Glomerular endothelial cell (primary cell): ENCODE data around the gene IMMT. TPM values are rescaled to one million over a fixed set of nuclear protein-coding genes. Genes with fewer than 3 reads are reported as not detected.

ENCODE experiments used
- DNase-seq: peaks from one replicate; pipeline ENCODE4 v3.0.0-alpha.2; 2011; ENCODE audit warnings: low read depth, low spot score; ENCODE audit errors: extremely low read depth
- total RNA-seq: library from RNA; depleted of rRNA; stranded (reverse); fragments of >200 nt; gene quantifications from 2 replicates; pipeline ENCODE4 v1.2.3, GENCODE V29; 2015

Gene IMMT
- total RNA-seq, 1 donor from 2014 or later, result 85.3 TPM

DNA sequence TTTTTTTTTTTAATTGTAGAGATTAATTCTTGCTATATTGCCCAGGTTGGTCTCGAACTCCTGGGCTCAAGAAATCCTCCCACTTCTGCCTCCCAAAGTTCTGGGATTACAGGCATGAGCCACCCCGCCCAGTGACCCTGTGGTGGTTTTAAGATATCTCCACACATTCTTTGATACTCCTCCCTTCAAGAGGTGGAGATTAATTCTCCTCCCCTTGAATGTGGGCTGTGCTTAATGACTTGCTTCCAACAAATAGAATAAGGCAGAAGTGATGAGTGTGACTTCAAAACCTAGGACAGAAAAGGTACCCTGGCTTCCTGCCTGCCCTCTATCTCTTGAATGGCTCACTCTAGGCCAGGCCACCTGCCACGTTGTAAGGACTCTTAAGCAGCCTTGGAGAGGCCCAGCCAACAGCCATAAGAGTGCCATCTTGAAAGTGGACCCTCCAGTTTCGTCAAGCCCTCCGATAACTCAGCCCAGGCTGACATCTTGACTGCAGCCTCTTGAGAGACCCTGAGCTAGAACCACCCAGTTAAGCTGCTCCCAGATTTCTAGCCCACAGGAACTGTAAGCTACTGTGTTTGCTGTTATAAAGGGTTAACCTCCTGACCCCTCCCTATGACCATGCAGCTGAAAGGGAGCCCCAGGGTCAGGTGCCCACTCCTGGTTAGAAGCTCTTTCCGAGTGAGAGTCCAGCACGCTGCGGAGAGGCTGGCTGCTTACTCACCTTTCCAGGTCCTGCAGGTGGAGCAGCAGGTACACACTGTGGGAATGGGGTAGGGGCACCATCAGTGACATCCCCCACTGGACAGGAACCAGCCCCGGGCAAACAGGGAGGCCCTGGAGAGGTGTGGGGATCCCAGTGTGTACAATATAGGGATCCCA is 31.6 kb upstream of the IMMT start:
- no peak for DNase-seq

DNA sequence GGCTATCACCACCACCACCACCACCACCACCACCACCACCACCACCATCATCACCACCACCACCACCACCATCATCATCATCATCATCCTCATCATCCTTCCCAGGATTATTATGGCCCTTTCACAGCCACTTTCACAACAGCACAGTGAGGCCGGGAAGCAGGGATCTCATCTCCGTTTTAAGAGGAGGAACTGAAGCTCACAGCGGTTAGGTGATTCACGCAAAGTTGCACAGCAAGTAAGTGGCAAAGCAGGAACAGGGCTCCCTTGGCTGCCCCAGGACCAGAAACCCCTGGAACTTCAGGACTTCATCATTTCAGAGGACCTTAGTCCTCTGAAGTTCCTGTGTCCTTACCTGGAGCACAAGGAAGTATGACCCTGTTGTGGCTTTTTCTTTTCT is 30.8 kb upstream of the IMMT start:
- no peak for DNase-seq

DNA sequence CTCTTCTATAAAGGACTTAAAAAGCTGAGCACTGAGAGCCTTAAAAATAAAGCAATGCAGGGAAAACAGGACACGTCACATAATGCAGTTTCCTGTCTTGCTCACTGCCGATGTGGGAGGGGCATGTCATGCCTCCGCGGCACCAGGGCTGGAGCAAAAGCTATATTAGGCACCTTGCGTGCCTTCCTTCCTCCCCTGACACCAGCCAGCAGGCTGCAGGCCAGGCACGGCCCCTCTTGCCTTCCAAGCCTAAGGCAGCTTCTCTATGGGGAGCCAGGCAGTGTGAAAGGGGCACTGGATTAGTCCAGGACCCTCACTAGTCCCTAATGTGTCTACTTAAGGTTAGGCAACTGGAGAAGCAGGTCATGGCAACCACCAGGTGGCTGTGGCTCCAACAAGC is 30.3 kb upstream of the IMMT start:
- DNase-seq, result peak; percentile 29

DNA sequence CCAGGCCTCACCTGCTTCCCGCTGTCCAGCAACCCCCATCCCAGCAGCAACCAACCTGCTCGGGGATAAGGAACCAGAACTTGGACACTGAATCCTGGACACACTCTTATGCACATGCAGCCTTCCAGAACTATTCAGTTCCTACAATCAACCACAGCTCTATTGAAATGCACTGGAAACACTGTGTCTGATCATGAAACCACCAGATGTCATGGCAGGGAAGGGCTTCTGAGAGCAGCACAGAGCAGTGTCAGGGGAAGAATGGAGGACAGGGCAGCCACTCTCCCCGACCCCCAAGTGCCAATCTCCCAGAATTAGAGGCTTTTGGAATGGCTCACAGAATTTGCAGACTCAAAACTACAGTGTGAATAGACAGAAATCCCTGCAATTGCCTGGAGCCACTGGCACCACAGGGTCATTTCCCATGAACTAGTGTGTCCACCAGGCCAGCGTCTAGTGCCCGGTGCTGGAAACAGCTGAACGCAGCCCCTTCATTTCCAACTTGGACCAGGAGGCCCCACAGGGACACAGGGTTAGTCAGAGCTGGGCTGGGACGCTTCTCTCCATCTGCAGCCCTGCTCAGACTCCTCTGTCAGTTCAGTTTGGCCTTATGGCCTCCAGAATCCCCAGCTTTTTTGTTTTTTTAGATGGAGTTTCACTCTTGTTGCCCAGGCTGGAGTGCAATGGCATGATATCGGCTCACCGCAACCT is 29.5 kb upstream of the IMMT start:
- no peak for DNase-seq

DNA sequence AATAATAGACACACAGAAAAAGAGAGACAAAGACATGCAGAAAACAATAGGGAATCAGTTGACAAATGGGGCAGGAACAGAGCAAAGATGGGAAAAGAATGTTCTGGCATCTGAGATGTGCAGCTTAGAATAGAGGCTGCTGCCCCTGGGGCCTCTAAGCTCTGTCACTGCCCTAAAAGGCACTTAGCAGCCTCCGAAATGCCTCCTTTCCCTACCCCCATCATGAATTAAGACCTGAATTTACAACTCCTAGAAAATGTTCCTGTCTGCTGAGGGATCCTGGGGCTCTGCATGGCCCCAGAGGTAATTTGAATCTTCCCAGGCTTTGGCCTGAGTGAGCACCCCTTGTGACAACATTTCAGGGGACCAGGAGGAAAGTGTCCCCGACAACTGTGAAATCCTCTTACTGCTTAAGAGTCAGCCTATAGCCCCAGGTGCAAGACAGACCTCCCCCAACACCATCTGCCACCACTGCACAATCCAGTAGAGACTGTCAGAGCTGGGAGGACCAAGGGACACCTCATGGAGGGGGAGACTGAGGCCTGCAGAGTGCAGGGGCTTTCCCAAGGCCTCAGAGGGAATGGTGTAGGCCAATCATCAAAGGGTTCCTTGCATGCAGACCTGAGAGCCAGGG is 28.8 kb upstream of the IMMT start:
- DNase-seq, result no peak

DNA sequence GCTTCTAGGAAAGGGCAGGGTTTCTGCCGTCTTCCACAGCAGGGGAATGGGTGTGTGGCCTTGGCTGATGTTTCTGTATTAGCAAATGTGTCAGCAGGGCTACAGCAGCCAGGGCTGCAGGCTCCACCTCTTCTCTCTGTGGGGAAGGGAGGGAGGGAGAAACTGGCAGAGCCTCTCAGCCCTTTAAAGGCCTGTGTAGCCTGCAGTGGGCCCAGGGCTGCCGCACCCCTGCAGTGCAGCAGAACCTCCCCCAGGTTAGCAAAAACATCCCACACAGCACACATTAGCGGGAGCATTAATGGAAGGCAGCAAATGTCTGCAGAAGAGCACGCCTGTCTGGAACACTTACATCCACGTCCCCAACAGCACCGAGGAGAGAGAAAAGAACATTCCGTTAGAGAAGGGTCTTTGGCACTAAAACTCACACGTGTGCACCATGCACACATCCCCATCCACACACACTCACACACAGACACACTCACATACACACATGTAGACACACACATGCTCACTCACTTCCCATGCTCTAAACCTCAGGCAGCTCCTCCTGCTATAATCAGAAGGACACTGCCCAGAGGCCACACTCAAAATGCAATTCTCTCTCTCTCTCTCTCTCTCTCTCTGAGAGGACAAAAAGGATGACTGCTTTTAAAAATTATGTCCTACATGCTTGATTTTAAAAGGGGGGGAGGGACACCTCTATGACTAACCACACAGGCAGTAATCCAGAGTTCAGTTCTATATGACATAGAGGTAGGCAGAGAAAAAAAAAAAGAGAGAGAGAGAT is 28.1 kb upstream of the IMMT start:
- no peak for DNase-seq

DNA sequence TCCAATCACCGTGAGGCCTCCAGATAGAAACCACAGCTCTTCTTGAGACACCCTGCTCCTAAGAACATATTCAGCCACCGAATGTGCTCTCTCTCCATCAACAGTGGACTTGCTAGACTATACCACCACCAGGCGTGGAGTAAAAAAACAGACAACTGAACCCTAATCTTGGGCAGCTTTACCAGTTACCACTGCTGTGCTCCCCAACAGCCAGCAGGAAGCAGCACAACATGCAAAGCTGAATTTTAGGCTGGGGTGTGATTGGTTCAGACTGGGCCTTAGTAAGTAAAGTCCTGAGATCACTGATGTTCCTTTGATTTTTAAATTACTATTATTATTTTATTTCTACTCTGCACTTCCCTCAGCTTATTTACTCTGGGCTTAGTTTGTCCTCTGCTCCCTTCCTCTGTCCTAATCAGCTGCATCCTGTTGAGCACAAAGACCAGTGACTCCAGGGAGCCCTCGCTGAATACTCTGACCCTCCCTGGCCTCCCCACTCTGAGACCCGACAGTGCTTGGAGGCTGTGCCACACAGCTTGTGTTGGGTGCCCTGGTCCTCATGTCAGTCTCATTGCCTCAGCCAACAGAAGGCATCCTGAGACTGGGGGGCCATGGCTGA is 25.9 kb upstream of the IMMT start:
- no peak for DNase-seq

DNA sequence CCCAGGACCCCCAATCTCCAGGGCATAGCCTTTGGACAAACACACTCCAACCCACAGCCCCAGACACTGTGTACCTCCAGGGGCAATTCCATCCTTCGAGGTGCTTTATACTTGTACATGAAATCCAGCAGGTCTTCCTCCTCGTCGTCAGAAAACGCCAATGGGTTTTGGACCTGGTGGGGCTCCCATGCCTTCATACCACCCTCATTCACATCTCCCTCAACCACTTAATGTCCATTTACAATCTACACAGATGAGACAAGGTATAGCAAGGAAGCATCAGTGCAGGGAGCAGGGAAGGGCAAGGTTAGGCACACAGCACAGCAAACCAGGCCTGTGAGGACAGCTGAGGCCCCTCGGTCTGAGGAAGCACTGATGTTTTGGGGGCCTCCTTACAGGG is 24.6 kb upstream of the IMMT start:
- no peak for DNase-seq

DNA sequence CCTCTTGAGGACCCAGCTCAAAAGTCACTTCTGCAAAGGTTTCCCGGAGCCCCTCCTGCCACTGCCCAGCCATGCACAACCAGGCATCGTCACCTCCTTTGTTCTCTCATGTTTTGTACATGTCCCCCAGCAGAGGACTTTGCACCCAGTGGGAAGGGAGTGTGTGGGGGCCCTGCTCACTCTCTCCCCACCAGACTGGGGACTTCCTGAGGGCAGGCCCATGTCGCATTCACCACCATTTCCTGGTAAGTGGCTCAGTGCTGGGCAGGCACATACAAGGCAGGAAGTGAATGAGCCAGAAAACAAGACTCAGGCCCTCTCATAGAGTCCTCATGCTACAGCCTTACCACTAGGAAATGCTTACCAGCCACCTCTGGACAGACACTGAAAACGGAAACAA is 22.9 kb upstream of the IMMT start:
- no peak for DNase-seq

DNA sequence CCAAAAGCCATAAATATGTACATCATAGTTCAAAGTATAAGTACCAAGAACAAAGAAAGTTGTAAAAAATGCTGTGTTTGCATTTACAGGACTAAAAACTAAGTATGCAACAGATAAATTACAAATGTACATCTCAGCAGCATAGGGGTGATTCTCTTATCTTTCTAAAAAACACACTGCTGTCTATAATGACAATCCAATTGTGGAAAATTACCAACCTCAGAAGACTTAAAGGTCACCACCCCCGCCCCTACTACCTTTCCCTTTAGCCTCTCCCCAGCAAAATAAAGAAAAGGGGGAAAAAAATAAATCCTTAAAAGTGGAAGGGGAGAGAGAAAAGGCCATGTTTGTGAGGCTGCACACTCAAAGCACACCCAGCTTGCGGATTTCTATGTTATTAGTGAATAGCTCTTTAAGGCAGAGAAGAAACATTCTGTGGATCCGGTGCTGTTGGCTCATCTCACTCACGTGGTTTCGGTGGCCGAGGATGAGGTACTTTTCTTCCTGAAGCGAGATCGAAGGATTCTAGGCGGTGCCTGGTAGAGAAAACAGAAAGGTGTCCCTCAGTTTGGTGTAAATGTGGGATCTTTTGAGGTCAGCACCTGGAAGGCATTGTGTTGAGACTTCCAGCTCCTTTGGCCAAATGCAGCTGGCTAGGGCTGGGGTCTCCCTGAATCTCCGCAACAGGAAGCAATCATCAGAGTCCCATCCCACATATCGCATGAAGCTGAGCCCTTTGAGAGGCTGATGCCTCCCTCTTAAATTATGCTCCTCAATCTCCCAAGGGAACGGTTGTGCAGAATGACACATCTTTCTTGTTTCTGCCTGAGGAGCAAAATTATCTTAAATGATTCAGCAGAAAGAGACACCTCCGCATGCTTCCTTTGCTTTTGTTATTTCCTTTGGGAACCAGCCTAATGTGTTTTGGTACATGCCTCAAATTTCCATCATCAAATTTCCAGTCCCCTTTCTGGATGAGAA is 21.6 kb upstream of the IMMT start:
- DNase-seq, result no peak

DNA sequence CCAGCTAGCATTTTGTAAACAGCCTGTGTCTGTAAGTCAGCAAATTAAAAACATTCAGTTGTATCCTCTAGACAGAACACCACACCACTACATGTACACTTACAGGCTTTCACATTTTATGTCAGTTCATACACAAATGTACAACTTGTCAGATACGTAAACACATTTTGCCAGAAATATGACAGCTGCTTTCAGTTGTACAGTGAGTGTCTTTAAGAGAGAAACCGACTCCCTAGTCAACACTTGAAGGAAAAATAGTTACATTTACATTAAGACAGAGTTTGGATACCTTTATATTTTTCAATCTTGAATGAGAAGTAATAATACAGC is 19.2 kb upstream of the IMMT start:
- no peak for DNase-seq

DNA sequence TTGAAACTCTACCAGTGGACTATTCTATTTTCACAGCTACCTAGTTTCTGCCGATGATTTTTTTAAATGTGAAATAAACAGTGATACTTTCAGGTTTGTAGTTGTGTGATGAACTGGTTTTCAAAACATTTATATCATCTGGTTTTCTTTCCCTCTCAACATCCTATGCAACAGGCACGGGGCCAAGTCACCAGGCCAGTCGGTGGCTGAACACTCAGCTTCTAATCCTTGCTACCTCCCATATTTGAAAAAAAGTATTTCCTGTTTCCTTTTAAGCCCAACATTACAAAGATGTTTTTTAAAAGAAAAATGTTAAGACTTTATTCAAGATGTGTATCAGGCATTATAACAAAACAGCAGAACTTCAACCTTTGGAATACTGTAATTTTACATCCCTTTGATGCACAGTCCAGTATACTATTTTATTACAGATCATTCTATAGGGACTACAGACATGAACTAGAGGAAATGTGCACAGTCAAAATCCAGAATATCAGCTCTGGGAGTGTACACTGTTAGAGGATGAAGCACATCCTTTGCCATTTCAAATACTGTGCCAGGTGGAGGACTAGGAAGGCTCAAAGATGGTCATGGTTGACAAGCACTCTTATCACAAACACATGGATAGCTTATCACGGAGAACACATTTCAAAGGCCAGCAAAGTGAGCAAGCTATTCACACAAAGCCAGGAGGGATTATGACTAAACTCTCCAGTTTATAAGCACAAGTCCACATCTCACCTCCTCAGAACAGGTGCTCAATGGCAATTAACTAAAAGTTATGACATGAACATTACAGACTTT is 18.6 kb upstream of the IMMT start:
- DNase-seq, result no peak

DNA sequence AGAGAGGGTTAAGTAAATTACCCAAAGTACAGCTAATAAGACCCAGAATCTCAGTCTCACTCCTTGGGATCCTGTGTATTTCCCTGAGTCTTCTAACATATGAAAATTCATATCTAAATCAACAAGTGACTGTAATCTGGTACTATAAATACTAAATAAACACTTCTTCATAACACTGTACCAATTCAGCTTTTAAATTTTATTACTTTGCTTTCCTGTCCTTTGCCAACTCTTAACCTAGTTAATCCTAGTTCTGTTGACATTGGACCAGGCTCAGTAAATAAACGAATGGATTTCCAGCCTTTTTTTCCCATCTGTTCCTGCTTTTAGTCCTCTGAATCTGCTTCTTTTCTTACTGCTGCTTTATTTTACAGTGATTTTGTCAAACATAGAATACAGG is 17.8 kb upstream of the IMMT start:
- DNase-seq, result no peak

DNA sequence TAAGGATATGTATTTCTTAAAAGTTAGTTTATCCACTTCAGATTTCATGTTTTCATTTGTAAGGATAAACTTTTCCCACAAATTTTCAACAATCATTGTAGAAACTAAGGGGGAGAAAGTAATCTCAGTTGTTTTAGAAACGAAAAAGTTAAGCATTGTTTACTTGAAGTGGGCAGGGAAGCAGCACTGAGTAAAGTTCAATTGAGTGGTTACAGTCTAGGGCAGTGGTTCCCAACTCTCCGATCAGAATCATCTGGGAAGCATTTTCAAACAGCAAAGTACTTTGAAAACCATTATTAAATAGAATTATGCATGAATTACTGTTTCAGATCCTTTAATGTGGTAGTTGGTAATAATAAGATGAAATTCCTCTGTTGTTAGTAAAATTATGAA is 16.5 kb upstream of the IMMT start:
- DNase-seq, result no peak

DNA sequence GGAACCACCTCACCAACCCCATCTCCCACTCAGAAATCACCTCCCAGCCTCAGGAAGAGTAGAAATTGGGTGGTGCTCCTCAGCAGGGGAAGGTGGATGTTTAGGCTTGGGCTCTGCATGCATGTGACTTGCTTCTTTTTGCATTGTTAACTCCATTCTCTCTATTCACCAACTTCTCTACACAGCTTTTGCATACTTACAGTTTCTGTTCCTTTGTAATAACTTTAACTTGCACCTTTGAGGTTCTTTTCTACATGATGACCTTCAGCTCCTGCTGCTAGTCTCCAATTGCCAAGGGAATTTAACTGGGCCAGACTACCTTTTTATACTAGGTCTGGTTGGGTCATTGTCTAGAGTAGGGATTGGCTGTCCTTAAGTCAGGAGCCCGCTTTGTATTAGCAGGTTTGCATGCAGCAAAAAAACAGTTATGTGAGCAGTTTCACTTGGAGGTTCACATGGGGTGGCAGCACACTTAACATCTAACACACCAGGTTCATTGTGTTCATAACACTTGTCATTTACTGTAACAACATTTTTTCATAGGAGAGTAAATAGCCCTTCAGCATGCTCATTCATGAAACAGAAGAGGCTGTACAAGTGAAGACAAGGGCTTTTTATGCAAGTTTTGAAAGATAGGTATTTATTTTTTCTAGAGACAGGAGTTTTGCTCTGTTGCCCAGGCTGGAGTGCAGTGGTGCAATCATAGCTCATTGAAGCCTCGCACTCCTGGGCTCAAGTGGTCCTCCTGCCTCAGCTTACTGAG is 16.0 kb upstream of the IMMT start:
- no peak for DNase-seq

DNA sequence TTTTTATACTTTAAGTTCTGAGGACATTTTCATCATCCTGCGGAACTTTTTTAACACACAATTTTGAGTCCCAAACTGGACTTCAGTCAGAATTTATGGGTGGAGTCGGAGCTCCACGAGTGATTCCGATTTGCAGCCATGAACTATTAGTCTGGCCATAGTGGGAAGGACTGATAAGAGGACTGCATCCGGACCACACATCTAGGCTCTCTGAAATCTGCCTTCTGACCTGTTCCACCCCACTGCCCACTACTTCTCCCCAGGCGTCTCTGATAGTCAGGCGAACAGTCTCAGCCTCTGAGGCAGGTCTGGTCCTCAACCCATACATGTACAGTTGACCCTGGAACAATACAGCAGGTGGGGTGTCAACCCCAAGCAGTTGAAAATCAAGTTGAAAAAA is 9.2 kb upstream of the IMMT start:
- DNase-seq, result no peak

DNA sequence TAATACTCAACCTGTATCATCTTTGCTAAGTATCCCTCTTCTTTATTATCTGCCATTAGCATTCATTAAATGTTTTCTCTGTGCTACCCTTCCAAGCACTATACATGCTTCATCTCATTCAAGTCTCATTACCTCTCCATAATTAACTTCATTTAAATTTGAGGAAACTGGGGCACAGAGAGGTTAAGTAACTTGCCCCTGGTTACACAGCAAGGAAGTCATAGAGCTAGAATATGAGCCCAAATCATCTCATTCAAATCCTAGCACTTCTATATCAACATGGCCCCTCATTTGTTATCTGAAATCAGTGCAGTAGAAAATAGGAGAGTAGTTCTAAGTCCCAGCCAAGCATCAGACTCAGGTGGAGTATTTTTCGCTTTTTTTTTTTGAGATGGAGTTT is 8.4 kb upstream of the IMMT start:
- DNase-seq, result no peak

DNA sequence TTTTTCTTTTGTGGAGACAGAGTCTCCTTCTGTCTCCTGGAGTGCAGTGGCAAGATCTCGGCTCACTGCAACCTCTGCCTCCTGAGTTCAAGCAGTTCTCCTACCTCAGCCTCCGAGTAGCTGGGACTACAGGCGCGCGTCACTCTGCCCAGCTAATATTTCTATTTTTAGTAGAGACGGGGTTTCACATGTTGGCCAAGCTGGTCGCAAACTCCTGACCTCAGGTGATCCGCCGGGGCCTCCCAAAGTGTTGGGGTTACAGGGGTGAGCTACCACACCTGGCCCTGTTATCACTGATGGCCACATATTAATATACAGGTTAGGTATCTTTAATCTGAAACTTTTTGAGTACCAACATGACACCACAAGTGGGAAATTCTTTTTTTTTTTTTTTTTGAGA is 7.4 kb upstream of the IMMT start:
- no peak for DNase-seq
